NCI-H1092 treated with DMSO at 0.1 percent for 48 hours (cell line): ENCODE data around the gene FCER2.
"Not testable (repeated sequence)": the region's sequence is repeated elsewhere in the genome, so short reads cannot be mapped to it uniquely, and the experiment has no call there.

ENCODE experiments used
- DNase-seq: peaks from one replicate; lab custom pipeline; 2025; lab: John Stamatoyannopoulos, UW

The FCER2 gene

DNA sequence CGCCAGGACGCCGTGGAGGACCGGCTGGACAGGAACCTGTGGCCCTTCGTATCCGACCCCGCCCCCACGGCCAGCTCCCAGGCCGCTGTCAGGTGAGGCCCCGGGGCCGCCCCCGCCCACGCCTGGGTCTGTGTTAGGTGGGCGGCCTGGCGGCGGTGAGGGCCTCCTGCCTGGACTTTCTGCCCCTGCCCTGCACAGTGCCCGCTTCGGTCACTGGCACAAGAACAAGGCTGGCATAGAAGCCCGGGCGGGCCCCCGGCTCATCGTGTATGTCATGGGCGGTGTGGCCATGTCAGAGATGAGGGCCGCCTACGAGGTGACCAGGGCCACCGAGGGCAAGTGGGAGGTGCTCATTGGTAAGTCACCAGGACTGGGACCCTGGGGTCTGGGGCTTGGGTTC is 54.8 kb downstream of the FCER2 start:
- no peak for DNase-seq

DNA sequence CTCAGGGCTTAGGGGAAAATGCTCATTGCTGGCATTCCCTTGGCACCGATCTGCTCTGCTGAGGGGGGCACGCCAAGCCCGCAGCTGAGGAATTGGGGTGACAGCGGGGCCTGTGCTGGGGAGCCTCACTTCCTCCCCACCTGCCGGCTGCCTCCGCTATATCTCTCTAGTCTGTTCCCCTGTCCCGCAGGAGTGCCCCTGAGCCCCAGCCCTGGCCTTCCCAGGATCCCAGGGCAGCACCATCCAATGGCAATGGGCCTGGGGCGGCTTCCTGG is 55.6 kb downstream of the FCER2 start:
- no peak for DNase-seq

DNA sequence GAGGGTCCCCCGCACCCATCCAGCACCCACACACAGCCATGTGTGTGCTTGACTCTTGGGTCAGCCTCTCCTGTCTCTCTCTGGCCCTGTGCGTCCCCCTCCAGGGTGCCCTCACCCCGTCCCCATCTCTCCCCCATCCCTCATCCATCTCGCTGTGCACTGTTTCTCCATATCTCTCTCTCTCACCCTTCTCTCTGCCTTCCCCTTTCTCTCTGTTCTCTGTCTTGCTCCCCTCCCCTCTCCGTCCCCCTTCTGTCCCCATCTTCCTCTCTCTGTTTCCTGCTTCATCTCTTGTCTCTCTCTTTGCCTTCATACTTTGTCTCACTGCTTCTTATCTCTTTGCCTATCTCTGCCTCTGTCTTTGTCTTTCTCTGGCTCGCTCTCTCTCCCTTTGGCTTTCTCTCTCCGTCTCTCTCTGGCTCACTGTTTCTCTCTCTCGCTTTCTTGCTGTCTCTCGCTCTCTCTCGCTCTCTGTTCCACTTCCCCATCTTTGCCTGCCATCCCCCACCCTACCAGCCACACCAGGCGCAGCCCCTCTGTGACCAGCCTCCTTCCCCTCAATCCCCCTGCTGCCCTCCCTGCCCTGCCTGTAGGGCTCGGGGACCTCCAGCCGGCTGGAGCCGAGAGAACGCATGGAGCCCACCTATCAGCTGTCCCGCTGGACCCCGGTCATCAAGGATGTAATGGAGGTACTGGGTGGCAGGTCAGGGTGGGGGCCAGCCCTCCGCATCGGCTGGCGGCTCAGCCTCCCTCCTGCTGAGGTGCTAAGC is 56.1 kb downstream of the FCER2 start:
- DNase-seq = no peak

DNA sequence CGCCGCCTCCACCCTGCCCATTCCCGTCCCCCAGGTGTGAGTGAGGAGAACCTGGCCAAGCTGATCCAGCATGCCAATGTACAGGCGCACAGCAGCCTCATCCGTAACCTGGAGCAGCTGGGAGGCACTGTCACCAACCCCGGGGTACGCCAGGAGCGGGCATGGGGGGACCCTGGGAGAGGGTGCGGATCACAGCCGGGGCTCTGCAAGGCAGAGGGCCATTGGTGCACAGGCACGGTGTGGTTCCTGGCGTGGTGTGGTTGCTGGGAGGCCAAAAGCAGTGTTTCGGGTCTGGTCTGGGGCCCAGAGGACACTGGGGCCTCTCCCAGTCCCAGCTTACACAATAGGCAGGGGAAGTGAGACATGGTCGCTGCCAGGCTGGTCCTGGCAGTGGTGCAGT is 56.8 kb downstream of the FCER2 start:
- no peak for DNase-seq

DNA sequence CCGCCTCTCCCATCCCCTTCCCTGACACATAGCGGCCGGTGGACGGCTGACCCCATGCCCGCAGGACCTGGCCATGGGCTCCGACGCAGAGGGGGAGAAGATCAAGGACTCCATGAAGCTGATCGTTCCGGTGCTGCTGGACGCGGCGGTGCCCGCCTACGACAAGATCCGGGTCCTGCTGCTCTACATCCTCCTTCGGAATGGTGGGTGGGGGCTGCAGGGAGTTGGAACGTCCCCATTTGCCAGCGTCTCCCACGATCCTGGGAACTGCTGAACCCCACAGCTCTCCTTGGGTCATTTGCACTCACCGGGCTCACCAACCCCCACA is 57.4 kb downstream of the FCER2 start:
- DNase-seq = no peak

DNA sequence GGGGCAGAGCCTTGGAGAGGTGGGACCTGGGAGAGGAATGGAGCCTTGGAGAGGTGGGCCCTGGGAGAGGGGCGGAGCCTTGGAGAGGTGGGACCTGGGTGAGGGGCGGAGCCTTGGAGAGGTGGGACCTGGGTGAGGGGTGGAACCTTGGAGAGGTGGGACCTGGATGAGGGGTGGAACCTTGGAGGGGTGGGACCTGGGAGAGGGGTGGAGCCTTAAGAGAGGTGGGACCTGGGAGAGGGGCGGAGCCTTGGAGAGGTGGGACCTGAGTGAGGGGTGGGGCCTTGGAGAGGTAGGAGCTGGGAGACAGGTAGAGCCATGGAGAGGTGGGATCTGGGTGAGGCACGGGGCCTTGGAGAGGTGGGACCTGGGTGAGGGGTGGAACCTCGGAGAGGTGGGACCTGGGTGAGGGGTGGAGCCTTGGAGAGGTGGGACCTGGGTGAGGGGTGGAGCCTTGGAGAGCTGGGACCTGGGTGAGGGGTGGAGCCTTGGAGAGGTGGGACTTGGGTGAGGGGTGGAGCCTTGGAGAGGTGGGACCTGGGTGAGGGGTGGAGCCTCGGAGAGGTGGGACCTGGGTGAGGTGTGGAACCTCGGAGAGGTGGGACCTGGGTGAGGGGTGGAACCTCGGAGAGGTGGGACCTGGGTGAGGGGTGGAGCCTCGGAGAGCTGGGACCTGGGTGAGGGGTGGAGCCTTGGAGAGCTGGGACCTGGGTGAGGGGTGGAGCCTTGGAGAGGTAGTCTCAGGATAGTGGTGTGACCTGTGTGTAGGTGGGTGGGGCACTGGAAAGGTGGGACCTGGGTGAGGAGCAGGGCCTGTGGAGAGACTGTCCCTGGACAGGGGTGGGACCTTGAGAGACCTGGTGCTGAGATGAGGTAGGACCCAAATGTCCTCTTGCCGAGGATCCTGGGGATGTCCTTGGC is 58.0 kb downstream of the FCER2 start:
- not testable (repeated sequence) for DNase-seq

DNA sequence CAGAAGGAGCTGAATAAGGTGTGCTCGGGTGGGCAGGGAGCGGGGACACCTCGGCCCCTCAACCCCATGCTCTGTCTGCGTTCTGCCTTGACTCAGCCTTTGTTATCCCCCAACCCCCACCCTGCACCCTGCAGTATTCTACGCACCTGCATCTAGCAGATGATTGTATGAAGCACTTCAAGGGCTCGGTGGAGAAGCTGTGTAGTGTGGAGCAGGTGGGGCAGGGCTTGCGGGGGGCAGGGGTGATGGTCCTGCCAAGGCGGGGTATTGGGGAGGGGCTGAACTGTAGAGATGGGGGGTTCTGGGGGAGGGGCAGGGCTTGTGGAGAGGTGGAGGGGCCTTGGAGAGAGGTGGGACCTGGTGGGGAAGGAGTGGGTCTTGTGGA is 58.9 kb downstream of the FCER2 start:
- no peak for DNase-seq

DNA sequence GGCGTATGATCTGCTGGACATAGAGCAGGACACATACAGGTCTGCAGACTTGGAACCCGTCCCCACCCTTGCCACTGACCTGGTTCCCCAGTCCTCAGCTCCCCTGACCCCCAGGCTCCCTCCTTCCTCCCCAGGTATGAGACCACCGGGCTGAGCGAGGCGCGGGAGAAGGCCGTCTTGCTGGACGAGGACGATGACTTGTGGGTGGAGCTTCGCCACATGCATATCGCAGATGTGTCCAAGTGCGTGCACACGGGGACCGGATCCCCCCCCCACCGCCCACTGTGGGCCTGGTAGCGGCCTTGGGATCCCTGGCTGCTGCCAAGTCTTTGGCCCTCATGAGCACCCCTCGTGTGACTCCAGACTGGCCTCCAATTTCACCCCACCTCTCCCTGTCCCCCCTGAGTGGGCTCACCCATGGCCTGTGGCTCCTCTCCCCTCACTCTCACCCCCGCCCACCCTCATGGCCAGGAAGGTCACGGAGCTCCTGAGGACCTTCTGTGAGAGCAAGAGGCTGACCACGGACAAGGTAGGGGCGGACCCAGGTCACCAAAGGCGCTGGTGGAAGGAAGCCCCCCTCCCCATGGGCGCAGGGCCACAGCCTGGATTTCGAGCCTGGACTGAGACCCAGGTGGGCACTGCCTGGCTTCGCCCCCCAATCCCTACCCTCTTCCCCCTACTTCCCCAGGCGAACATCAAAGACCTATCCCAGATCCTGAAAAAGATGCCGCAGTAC is 59.5 kb downstream of the FCER2 start:
- DNase-seq = no peak

DNA sequence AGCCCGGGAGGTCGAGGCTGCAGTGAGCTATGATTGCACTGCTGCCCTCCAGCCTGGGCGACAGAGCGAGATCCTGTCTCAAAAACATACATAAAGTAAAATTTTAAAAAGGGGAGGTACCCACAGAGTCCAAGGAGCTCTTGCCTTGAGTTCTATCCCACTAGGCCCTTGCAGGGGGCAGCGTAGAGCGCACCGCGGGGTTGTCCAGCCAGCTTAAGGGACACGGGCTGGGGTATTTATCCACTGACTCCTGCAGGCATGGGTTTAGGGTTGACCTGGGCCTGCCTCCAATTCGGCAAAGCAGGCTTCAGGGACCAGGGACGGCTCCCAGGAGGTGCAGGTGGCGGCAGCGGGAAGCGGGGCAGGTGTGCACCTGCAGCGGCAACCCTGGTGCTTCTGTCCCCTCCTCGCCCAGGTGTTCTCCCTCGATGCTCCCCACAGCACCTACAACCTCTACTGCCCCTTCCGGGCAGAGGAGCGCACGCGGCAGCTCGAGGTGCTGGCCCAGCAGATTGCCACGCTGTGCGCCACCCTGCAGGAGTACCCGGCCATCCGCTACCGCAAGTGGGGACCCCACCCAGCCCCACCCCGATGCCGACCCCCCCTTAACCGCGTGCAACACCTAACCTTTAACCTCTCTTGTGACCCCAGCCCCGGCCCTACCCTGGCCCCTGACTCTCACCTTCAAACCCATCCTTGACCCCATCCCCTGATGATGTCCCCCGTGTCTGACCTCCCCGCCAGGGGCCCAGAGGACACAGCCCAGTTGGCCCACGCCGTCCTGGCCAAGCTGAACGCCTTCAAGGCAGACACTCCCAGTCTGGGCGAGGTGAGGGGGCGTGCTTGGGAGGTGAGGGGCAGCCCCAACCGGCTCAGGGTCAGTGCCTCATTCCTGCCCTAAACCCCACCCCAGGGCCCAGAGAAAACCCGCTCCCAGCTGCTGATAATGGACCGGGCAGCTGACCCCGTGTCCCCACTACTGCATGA is 60.3 kb downstream of the FCER2 start:
- DNase-seq = no peak

DNA sequence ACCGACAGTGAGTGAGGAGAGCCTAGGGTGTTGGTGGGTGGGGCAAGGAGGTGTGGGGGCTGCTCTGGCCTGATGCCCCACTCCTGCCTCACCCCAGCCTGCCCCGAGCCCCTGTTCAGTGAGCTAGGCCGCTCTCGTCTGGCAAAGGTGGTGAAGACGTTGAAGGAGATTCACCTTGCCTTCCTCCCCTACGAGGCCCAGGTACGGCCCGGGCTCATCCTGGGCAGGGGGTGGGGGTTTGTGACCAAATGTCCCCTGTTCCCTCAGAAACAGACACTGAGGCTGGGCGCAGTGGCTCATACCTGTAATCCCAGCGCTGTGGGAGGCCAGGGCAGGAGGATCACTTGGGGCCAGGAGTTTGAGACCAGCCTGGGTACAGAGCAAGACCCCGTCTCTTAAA is 61.1 kb downstream of the FCER2 start:
- no peak for DNase-seq

DNA sequence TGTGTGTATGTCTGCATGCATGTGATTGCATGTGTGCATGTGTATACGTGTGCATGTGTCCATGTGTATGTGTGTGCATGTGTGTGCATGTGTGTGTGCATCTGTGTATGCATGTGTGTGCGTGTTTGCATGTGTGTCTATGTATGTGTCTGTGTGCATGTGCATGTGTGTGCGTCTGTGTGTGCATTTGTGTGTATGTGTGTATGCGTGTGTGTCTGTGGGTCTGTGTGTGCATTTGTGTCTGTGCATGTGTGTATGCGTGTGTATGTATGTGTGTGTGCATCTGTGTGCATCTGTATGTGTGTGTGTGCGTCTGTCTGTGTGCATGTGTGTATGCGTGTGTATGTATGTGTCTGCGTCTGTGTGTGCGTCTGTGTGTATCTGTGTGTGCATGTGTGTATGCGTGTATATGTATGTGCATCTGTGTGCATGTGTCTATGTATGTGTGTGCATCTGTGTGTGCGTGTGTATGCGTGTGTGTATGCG is 62.0 kb downstream of the FCER2 start:
- no peak for DNase-seq

DNA sequence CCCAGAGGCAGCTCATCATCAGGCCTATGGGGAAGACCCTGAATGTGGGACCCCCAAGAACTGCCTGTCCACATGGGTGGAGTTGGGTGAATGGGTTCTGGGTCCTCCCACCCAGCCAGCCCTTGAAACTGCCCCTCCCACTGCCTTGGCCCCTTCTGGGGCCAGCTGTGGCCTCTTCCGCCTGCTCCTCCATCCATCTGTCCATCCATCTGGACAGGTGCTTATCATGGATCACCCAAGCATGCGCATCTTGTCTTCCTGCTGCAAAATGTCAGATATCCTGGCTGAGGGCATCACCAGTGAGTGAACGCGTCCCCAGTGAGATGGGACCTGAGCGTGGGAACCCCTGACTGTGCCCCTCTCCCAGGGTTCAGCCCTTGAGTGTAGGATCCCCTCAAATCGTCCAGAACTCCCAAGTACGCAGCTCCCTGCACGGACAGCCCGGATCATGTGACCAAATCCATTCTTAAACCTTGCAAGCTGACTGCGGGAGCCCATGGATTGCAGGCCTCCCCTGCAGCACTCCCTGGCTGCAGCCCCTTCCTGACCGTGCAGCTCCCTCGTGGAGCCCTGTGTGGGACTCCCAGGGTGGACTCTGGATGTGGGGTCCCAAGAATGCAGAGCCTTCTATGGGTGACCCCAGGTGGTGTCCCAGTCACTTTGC is 63.0 kb downstream of the FCER2 start:
- DNase-seq = no peak
